ENCODE data around the gene MSI2. TPM values are rescaled to one million over a fixed set of nuclear protein-coding genes. Genes with fewer than 3 reads are reported as not detected.

Gene MSI2
- total RNA-seq, 1 experiment from 2014 or later, result 13.8 TPM

GRCh38 chr17:57705921-57706695, 449.8 kb downstream of the MSI2 start:
- no peak for DNase-seq (ENCODE audit: low read depth)

GRCh38 chr17:57706761-57707160, 450.4 kb downstream of the MSI2 start:
- DNase-seq (ENCODE audit: low read depth), result no peak

- no peak for DNase-seq (ENCODE audit: low read depth)
Observed at GRCh38 chr17:57707892-57708291, 451.6 kb downstream of the MSI2 start.

GRCh38 chr17:57708410-57708809, 452.1 kb downstream of the MSI2 start:
- peak; percentile 23 for DNase-seq (ENCODE audit: low read depth)

- no peak for DNase-seq (ENCODE audit: low read depth)
Observed at GRCh38 chr17:57713140-57713539, 456.8 kb downstream of the MSI2 start.

- no peak for DNase-seq (ENCODE audit: low read depth)
Observed at GRCh38 chr17:57714665-57715180, 458.4 kb downstream of the MSI2 start.

GRCh38 chr17:57715981-57716380, 459.7 kb downstream of the MSI2 start:
- DNase-seq (ENCODE audit: low read depth), result no peak

- DNase-seq (ENCODE audit: low read depth), result no peak
Observed at GRCh38 chr17:57718878-57719277, 462.6 kb downstream of the MSI2 start.

- no peak for DNase-seq (ENCODE audit: low read depth)
Observed at GRCh38 chr17:57720386-57721035, 464.2 kb downstream of the MSI2 start.

- no peak for DNase-seq (ENCODE audit: low read depth)
Observed at GRCh38 chr17:57721967-57722703, 465.8 kb downstream of the MSI2 start.

GRCh38 chr17:57722704-57723043, 466.4 kb downstream of the MSI2 start:
- DNase-seq (ENCODE audit: low read depth), result no peak

GRCh38 chr17:57723427-57724025, 467.2 kb downstream of the MSI2 start:
- DNase-seq (ENCODE audit: low read depth), result no peak

- peak; percentile 55 for DNase-seq (ENCODE audit: low read depth)
Observed at GRCh38 chr17:57724026-57724728, 467.9 kb downstream of the MSI2 start.

- no peak for DNase-seq (ENCODE audit: low read depth)
Observed at GRCh38 chr17:57724729-57725125, 468.4 kb downstream of the MSI2 start.

GRCh38 chr17:57726213-57726790, 470.0 kb downstream of the MSI2 start:
- DNase-seq (ENCODE audit: low read depth), result no peak

GRCh38 chr17:57726838-57727237, 470.5 kb downstream of the MSI2 start:
- DNase-seq (ENCODE audit: low read depth), result no peak

GRCh38 chr17:57727630-57728175, 471.4 kb downstream of the MSI2 start:
- no peak for DNase-seq (ENCODE audit: low read depth)

- no peak for DNase-seq (ENCODE audit: low read depth)
Observed at GRCh38 chr17:57730026-57730701, 473.8 kb downstream of the MSI2 start.

GRCh38 chr17:57732062-57732461, 475.7 kb downstream of the MSI2 start:
- DNase-seq (ENCODE audit: low read depth), result no peak

GRCh38 chr17:57733085-57733484, 476.8 kb downstream of the MSI2 start:
- no peak for DNase-seq (ENCODE audit: low read depth)
